ENCODE data around the gene THEM5. TPM values are rescaled to one million over a fixed set of nuclear protein-coding genes. Genes with fewer than 3 reads are reported as not detected.

THEM5 gene
- total RNA-seq, 2 experiments from 2014 or later: not detected

GRCh38 chr1:151854658-151855057 is 1.1 kb upstream of the THEM5 start:
- no peaks in the 10 kb centered on the region for H3K27me3 Mint-ChIP-seq
- POLR2A ChIA-PET: no interaction called here

GRCh38 chr1:151852733-151853132 is 779 bp downstream of the THEM5 start:
- intact Hi-C loops (cut with micrococcal nuclease): no loop called here
- ChIA-PET POLR2A (interaction anchor here (0.7 kb wide), 1 partner anchor 68 kb away, joined by 3 read pairs; no protein-coding TSS in a partner anchor), CTCF (no interaction called here)
- no peaks in the 10 kb centered on the region for H3K27me3 Mint-ChIP-seq
- H3K27ac Mint-ChIP-seq: no peak overlapping the region
- ATAC-seq (no peak), DNase-seq (no peak)
- H3K4me1 Mint-ChIP-seq (ENCODE audit: low read depth): peaks cover 14% of the 10 kb centered on the region
- no peak overlapping the region for H3K4me3 Mint-ChIP-seq
- H3K9me3 Mint-ChIP-seq: no peaks in the 10 kb centered on the region
- peaks cover 5% of the 10 kb centered on the region for H3K36me3 Mint-ChIP-seq (ENCODE audit: low read depth)
- TF ChIP-seq CTCF (IDR thresholded peaks at IDR 0.05): no peak

More at GRCh38 chr1:151854658-151855057, 1.1 kb upstream of the THEM5 start:
- DNase-seq (no peak), ATAC-seq (no peak)
- CTCF ChIA-PET: no interaction called here
- intact Hi-C loops (cut with micrococcal nuclease): no loop called here
- Mint-ChIP-seq H3K4me3 (no peak overlapping the region), H3K9me3 (no peaks in the 10 kb centered on the region), H3K27ac (no peak overlapping the region), H3K36me3 (ENCODE audit: low read depth) (no peaks in the 10 kb centered on the region), H3K4me1 (ENCODE audit: low read depth) (peaks cover under 1% of the 10 kb centered on the region)
- TF ChIP-seq CTCF (IDR thresholded peaks at IDR 0.05): no peak

- ATAC-seq (no peak), DNase-seq (no peak)
- CTCF ChIA-PET: no interaction called here
- H3K27ac Mint-ChIP-seq: no peak overlapping the region
- no peak overlapping the region for H3K4me3 Mint-ChIP-seq
- intact Hi-C loops (cut with micrococcal nuclease): no loop called here
- TF ChIP-seq CTCF (IDR thresholded peaks at IDR 0.05): no peak
- no peaks in the 10 kb centered on the region for H3K9me3 Mint-ChIP-seq
- peaks cover 15% of the 10 kb centered on the region for H3K4me1 Mint-ChIP-seq (ENCODE audit: low read depth)
- POLR2A ChIA-PET: interaction anchor here (1.3 kb wide), 1 partner anchor 12 kb away, joined by 3 read pairs; the partner anchor contains the start of gene C2CD4D
- H3K36me3 Mint-ChIP-seq (ENCODE audit: low read depth): peaks cover 5% of the 10 kb centered on the region
- H3K27me3 Mint-ChIP-seq: no peaks in the 10 kb centered on the region
These were observed 1.6 kb downstream of the THEM5 start for GRCh38 chr1:151851886-151852285.

- Mint-ChIP-seq H3K36me3 (ENCODE audit: low read depth) (peaks cover 14% of the 10 kb centered on the region), H3K27me3 (no peaks in the 10 kb centered on the region), H3K4me3 (no peak overlapping the region), H3K9me3 (no peaks in the 10 kb centered on the region), H3K4me1 (ENCODE audit: low read depth) (peaks cover 26% of the 10 kb centered on the region), H3K27ac (peak overlapping the region; percentile 27)
- no peak for TF ChIP-seq CTCF (IDR thresholded peaks at IDR 0.05)
- POLR2A ChIA-PET: interaction anchor here (0.9 to 1.8 kb wide), 2 partner anchors 25 to 87 kb away, joined by 4 read pairs; partner anchors contain the start of gene MRPL9
- CTCF ChIA-PET: no interaction called here
- DNase-seq: no peak
- intact Hi-C loops (cut with micrococcal nuclease): no loop called here
- ATAC-seq: no peak
These were observed 3.6 kb downstream of the THEM5 start for GRCh38 chr1:151849871-151850270.

- TF ChIP-seq CTCF (IDR thresholded peaks at IDR 0.05): no peak
- Mint-ChIP-seq H3K9me3 (no peaks in the 10 kb centered on the region), H3K4me3 (no peak overlapping the region), H3K4me1 (ENCODE audit: low read depth) (peaks cover 26% of the 10 kb centered on the region), H3K27me3 (no peaks in the 10 kb centered on the region), H3K27ac (peak overlapping the region; percentile 27), H3K36me3 (ENCODE audit: low read depth) (peaks cover 21% of the 10 kb centered on the region)
- POLR2A ChIA-PET: interaction anchor here (1.0 to 1.8 kb wide), 3 partner anchors 59 to 97 kb away, joined by 3 to 4 read pairs (median 4); partner anchors contain the start of genes MRPL9 and TDRKH
- ATAC-seq (no peak), DNase-seq (no peak)
- CTCF ChIA-PET: interaction anchor here (1.0 to 1.5 kb wide), 3 partner anchors 9 to 12 kb away, joined by 4 to 5 read pairs (median 4); no protein-coding TSS in a partner anchor
- intact Hi-C loops (cut with micrococcal nuclease): no loop called here
These were observed 4.4 kb downstream of the THEM5 start for GRCh38 chr1:151849126-151849525.

All from activated CD8-positive, alpha-beta T cell treated with anti-CD3 and anti-CD28 coated beads for 36 hours (primary cell).